GM21576 (cell line): Measurements from ENCODE around the gene MLXIP.

ENCODE experiments used
- ATAC-seq: cut with Tn5 transposase; IDR thresholded peaks from one replicate; pipeline ENCODE4 v1.9.1; 2021; ENCODE audit warnings: mild to moderate bottlenecking, moderate library complexity; ENCODE audit not compliant: unreplicated experiment

Gene MLXIP

GRCh38 chr12:122123761-122124145 lies 45.2 kb downstream of the MLXIP start:
- ATAC-seq, result no peak

- no peak for ATAC-seq
Measured at GRCh38 chr12:122124370-122124769, 45.8 kb downstream of the MLXIP start.

- ATAC-seq, result no peak
Measured at GRCh38 chr12:122125452-122126341, 47.1 kb downstream of the MLXIP start.

GRCh38 chr12:122126342-122126635 lies 47.7 kb downstream of the MLXIP start:
- ATAC-seq, result no peak

- ATAC-seq, result no peak
Measured at GRCh38 chr12:122126713-122127597, 48.4 kb downstream of the MLXIP start.

GRCh38 chr12:122127839-122128238 lies 49.3 kb downstream of the MLXIP start:
- ATAC-seq, result no peak

GRCh38 chr12:122128481-122128880 lies 49.9 kb downstream of the MLXIP start:
- no peak for ATAC-seq

- no peak for ATAC-seq
Measured at GRCh38 chr12:122129131-122129530, 50.6 kb downstream of the MLXIP start.

- ATAC-seq, result no peak
Measured at GRCh38 chr12:122130150-122130549, 51.6 kb downstream of the MLXIP start.

- no peak for ATAC-seq
Measured at GRCh38 chr12:122133192-122133950, 54.8 kb downstream of the MLXIP start.

GRCh38 chr12:122135437-122136031 lies 57.0 kb downstream of the MLXIP start:
- no peak for ATAC-seq

- no peak for ATAC-seq
Measured at GRCh38 chr12:122137229-122137628, 58.7 kb downstream of the MLXIP start.

- ATAC-seq, result no peak
Measured at GRCh38 chr12:122137681-122138080, 59.1 kb downstream of the MLXIP start.

GRCh38 chr12:122138181-122138580 lies 59.6 kb downstream of the MLXIP start:
- no peak for ATAC-seq

- no peak for ATAC-seq
Measured at GRCh38 chr12:122138616-122139015, 60.1 kb downstream of the MLXIP start.

GRCh38 chr12:122139266-122139665 lies 60.7 kb downstream of the MLXIP start:
- no peak for ATAC-seq

- ATAC-seq, result no peak
Measured at GRCh38 chr12:122139941-122140340, 61.4 kb downstream of the MLXIP start.

- ATAC-seq, result no peak
Measured at GRCh38 chr12:122140467-122141257, 62.1 kb downstream of the MLXIP start.

GRCh38 chr12:122141911-122142725 lies 63.6 kb downstream of the MLXIP start:
- ATAC-seq, result no peak
